GM21737 (cell line): ENCODE data around the gene PRPSAP2.
"Not testable (repeated sequence)": the region's sequence is repeated elsewhere in the genome, so short reads cannot be mapped to it uniquely, and the experiment has no call there.

ENCODE experiments used
- ATAC-seq: cut with Tn5 transposase; IDR thresholded peaks from one replicate; pipeline ENCODE4 v1.9.1; 2021; ENCODE audit warnings: mild to moderate bottlenecking, moderate library complexity; ENCODE audit not compliant: unreplicated experiment

PRPSAP2 gene

DNA sequence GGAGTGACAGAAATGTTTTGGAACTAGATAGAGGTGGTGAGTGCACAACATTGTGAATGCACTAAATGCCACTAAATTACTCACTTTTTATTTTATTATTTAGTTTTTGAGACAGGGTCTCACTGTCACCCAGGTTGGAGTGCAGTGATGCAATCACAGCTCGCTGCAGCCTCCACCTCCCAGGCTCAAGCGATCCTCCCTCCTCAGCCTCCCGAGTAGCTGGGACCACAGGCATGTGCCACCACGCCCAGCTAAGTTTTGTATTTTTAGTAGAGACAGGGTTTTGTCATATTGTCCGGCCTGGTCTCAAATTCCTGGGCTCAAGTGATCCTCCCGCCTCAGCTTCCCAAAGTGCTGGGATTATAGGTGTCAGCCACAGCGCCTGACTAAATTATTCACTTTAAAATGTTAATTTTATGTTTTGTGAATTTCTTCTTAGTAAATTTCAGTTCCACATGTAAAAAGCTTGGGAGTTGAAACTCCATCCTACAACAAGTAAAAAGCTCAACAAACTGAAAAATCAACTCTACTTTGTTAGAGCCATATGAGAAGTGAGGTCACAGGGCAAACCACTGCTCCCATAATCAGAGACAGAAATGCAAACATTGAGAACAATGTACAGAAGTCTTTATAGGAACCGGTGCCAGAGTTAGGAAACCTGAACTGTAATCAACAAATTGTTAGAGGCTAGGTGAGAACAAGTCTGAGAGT, 80.2 kb downstream of the PRPSAP2 start:
- no peak for ATAC-seq

DNA sequence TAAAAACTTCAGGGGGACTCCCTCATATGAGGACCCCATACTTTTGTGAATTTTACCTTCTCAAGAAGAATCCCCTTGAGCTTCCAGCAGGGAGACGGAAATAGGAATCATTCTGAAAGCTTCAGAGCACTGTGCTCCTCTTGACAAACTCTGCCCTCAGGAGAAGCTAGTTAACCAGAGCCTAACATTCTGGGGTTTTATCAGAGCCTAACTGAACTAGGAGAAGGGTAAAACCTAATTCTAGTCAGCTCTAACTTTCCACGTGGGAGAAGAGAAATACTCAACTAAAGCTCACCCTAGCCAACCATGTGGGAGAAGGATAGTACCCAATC, 80.7 kb downstream of the PRPSAP2 start:
- no peak for ATAC-seq

DNA sequence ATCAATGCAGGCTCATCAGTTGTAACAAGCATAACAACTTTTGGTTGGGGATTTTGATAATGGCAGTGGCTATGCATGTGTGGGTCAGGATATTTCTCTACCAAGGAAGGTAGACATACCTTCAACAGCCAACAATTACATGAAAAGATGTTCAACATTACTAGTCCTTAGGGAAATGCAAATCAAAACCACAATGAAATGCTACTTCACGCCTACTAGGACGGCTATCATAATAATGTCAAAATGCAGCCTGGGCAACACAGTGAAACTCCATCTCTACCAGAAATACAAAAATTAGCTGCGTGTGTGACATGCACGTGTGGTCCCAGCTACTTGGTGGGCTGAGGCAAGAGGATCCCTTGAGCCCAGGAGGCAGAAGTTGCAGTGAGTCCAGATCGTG, 86.7 kb downstream of the PRPSAP2 start:
- no peak for ATAC-seq

DNA sequence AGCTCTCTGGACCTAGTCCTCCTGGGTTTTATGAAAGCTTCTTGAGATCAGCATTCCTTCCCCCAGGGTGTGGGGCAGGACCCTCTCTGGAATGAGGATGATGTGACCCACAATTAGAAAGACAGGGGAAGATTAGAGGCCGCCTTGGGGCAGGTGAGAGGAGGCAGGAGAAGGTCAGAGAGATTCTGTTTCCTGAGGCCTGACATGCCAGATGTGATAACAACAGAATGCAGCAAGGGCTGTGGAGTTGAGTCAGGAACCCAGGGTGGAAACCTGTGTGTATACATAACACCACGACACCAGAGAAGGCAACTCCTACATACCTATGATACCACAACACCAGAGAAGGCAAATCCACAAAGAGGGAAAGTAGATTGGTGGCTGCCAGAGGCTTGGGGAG, 88.6 kb downstream of the PRPSAP2 start:
- no peak for ATAC-seq

DNA sequence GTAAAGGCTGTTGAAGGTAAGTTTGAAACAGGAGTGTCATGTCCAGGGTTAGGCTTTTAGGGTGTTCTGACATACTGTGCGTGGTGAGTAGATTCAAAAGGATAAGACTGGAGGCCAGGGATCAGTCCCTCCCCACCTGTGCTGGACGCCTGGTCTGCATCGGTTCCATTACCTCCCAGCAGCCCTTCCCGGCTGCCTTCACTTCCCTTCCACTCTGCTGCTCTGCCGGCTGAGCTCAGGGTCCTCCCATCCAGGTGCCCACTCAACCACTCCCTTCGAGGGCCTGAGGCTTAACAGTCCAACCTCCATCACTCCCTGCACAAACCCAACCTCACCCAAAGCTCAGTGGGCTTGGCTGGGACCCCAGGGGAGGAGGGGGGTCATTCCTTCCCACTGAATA, 89.9 kb downstream of the PRPSAP2 start:
- ATAC-seq = no peak

DNA sequence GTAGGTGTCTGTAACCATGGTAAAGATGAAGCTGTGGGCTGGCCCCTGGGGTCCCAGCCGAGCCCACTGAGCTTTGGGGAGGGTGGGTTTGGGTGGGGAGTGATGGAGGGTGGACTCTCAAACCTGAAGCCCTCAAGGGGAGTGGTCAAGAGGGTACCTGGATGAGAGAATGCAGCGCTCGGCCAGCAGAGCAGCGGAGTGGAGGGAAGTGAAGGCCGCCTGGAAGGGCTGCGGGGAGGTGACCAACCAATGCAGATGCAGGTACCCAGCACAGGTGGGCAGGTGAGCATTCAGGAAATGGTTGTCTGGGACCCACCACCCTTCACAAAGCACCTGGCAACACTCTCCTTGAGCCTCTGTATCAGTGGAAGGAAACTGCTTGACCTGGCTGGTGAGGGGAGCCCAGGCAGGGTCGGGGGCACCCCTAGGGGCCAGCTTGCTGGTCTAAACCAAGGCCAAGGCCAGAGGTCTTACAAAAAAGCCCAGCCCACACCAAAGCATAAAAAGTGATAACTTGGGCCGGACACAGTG, 90.6 kb downstream of the PRPSAP2 start:
- ATAC-seq = no peak

DNA sequence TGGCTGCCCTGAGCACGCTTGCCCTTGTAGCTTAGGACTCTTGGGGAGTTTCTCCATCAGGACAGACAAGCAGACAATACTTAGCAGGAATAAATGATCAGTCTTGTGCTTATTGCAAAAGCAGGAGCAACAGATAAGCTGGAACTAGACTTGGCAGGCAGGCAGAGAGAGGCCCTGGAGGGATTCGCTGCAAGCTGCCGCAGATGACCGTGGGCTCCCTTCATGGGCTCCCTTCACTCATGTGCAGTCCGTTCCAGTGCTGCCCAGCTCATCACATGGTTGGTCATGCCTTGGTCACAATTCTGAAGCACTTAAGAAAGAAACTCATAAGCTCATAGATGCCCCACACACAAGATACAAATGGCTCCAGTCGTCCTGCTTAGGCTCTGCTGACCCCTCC, 91.6 kb downstream of the PRPSAP2 start:
- ATAC-seq = no peak

DNA sequence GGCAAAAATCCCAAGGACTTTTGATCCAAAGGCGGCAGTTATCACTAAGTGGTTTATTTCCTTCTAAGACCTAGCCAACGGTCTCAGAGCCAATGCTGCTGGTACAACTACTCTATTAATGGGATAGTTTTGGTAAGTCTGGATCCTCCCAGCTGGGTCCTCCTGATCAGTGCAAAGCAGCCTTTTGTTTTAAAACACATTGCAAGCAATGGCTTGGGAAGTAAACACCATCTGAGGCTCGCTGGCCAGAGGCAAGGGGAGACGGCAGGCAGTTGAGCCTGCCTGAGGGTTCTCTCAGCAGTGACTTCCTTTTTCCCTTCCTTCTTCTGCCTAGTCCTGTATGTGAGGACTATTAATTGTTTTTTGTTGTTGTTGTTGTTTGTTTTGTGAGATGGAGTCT, 92.4 kb downstream of the PRPSAP2 start:
- ATAC-seq = no peak

DNA sequence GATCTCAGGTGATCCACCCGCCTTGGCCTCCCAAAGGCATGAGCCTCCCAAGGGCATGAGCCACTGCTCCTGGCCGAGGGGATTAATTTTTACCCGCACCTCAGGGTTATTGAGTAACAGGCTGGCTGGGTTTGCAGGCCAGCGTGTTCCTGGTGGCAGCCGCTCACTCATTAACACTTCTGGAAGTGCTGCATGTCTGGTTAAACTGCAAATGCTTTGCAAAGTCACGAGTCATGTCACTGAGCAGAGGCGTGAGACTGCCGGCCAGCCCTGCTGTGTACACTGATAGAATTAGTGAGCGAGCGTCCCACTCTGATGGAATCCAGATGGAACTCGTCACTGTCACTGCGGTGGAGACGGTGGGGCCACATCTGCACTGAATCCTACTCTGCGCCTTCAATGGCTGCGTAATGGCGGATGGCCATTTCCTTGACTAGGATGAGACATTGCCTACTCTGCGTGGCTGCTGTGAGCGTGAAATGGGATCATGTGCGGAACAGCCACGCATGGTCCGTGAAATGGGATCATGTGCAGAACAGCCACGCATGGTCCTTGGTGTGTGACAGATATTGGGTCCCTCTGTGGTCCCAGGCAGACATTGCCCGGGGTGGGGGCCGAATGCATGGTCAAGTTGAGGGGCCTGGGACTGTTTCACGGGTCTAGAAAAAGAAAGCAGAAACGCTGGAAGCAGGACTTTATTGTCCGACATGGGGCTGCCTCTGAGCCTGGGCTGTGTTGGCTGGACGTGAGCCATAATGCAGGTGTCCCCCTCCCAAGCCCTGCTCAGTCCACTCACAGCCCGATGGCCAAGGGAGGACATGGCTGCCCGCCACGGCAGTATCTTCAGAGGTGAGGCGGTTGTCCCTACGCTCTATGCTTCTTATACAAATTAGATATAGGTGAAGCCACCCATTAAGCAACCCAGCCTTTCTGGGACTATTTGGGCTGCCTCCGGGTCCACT, 93.3 kb downstream of the PRPSAP2 start:
- no peak for ATAC-seq

DNA sequence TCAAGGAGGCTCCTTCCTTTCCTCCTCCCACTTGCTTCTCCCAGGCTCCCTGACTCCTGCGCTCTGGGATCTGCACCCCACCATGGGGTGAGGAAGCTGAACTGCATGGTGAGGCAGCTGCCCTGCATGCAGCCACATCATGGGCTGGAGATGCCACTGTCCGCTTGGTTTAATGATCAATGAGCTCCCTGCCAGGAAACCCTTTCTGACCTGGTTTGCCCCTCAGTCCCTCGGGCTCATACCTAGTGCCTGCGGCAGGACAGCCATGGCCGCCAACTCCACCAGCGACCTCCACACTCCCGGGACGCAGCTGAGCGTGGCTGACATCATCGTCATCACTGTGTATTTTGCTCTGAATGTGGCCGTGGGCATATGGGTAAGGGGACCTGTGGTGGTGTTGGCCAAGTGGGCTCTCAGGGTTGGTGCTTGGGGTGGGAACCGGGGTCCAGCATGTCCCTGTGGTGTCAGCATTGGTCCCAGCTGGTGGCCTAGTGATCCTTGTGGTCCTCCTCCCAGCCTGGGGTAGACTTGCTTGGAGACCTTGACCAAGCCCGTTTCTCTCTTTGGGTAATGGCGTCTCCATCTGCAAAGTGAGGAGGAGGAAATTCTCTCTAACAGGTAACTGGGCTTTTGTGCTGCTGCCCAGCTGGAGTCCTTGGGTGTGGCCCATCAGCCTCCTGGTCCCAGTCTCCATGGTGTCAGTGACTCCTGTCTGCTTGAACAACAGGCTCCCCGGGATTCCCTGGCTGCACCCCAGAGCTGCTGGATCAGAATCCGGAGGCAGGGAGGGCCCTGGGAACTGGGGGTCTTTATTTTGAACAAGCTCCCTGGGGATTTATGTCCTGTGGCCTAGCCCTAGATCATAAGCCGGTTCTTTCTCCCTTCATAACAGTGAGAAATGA, 94.3 kb downstream of the PRPSAP2 start, which contains the start of gene SLC5A10:
TSS of gene SLC5A10 (plus strand) at position 225 of the 902 bp plus-strand sequence. CDS start at position 266, 41 bp downstream.
- ATAC-seq = no peak

DNA sequence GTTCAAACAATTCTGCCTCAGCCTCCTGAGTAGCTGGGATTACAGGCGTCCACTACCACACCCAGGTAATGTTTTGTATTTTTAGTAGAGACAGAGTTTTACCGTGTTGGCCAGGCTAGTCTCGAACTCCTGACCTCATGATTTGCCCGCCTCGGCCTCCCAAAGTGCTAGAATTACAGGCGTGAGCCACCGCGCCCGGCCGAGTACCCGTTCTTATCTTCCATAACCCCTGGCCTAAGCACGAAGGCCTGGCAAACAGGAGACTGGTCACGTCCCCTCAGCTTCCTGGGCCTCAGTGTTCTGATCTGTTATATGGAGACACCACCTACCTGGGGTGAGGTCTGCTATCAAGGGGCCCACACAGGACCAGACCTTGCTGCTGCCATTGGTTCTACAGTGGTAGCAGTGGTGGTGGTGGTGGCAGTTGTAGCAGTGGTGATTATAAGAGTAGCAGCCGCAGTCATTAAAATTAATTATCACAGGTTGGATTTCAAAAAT, 95.3 kb downstream of the PRPSAP2 start:
- no peak for ATAC-seq

DNA sequence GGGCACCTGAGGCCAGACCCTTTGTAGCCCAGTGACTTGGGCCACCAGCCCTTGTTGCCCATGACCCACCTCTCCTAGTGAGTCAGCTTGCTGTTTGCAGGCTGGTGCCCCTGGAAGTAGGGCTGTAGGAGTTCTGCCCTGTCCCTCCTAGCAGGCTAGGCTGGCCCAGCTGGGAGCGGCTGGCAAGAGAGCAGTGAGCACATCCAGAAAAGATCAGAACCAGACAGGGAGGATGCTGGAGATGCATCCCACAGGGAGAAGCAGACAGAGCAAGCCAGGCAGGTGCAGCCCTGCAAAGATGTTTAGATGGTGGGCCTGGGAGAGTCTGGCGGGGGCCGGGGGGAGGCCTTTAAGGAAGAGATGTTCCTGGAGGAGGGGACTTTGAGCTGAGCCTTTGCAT, 96.4 kb downstream of the PRPSAP2 start:
- ATAC-seq = no peak

DNA sequence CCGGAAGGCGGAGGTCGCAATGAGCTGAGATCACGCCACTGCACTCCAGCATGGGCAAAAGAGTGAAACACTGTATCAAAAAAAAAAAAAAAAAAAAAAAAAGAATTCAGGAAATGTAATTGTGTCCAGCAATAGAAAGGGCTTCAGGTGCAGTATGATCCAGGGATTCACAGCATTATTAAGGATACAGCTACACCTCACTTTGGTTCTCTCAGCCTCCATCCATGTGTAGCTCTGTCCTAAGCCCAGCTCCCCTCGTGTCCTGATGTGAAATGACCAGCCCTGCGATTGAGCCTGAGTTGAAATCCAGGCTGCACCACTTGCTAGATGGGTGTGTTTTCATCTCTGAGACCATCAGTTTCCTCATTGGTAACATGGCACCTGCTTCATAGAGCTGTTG, 97.1 kb downstream of the PRPSAP2 start:
- no peak for ATAC-seq

DNA sequence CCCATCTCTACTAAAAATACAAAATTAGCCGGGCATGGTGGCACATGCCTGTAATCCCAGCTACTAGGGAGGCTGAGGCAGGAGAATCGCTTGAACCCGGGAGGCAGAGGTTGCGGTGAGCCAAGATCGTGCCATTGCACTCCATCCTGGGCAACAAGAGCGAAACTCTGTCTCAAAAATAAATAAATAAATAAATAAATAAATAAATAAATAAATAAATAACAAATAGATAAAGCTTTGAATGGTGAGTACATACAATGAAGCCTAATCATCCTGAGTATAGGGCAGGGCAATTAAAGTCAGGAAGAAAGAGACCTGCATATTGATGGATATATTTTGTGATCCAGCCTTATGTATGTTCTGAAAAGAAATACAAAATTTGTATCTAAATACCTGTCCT, 98.1 kb downstream of the PRPSAP2 start:
- ATAC-seq = not testable (repeated sequence)

DNA sequence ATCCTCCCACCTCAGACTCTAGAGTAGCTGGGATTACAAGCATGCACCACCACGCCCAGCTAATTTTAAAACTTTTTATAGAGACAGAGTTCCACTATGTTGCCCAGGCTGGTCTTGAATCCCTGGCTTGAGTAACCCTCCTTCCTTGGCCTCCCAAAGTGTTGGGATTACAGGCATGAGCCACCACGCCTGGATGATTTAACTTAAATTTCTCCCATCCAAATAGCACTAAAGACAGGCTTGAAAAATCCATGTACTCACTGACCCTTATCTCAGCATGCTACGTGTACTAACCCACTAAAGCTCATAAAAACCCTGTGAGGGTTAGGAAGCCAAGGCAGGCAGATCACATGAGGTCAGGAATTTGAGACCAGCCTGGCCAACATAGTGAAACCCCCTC, 98.7 kb downstream of the PRPSAP2 start:
- ATAC-seq = no peak

DNA sequence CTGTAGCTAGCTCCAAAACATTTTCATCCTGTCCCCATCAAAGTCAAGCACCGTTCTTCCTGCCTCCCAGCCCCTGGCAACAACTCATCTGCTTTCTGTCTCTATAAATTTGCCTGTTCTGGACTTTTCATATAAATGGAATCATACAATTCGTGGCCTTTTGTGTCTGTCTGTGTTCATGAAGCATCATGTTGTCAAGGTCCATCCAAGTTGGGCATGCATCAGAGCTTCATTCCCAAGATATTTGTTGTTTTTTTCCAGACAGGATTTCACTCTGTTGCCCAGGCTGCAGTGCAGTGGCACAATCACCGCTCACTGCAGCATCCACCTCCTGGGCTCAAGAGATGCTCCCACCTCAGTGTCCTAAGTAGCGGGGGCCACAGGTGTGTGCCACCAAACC, 99.9 kb downstream of the PRPSAP2 start:
- no peak for ATAC-seq

DNA sequence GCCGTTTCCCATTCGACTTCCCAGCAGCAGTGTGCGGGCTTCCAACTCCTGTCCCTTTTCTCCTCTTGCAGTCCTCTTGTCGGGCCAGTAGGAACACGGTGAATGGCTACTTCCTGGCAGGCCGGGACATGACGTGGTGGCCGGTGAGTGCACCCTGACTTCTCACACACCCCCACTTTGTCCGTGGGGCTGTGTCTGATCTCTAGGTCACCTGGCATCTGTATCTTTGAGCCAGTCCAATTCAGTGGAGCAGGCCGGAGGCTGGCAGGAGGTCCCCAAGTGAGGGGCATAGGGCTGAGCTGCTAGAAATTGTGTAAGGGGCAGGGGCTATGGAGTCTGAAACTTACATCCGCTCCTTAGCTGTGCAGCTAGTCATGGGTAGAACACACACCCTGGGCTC, 100.7 kb downstream of the PRPSAP2 start:
- no peak for ATAC-seq

DNA sequence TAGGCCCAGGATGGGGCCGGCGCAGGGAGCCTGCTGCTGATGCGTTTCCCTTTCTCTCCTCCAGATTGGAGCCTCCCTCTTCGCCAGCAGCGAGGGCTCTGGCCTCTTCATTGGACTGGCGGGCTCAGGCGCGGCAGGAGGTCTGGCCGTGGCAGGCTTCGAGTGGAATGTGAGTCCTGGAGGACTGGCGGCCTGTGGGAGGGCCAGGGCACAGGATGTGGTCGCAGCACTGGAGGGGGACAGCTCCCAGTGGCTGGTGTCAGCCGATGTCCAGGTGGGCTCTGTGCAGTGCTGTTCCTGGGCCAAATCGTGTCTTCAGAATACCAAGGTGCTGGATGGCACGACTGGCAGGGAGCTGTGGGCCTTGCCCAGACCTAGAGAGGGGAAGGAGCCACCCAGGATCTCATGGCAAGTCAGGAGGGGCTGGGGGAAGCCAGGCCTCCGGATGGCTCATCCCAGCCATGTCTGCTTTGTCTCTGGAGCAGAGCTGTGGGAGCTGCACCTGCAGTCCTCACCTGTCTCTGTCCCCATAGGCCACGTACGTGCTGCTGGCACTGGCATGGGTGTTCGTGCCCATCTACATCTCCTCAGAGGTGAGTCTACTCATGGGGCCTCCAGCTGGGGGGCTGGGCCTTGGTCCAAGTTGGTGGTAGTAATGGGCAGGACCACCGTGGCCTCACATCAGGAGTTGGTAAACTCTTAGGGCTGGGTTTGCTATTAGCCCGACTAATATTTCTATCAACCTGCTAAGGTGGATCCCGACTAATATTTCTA, 101.3 kb downstream of the PRPSAP2 start:
- ATAC-seq = no peak

DNA sequence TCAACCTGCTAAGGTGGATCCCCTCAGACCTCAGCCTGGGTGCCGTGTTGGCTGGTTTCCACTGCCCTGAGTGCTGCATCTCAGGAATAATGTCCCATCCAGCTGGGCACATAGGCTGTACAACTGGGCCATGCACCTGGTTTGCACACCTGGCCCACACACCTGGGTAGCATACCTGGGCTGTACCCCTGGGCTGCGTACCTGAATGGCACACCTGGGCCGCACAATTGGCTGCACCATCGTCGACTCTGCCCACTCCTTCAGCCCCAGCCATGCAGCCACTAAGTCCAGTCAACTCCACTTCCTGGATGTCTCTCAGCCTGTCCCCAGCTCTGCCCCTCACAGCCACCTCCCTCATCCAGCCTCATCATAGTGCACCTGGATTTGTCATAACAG, 101.9 kb downstream of the PRPSAP2 start:
- ATAC-seq = no peak

DNA sequence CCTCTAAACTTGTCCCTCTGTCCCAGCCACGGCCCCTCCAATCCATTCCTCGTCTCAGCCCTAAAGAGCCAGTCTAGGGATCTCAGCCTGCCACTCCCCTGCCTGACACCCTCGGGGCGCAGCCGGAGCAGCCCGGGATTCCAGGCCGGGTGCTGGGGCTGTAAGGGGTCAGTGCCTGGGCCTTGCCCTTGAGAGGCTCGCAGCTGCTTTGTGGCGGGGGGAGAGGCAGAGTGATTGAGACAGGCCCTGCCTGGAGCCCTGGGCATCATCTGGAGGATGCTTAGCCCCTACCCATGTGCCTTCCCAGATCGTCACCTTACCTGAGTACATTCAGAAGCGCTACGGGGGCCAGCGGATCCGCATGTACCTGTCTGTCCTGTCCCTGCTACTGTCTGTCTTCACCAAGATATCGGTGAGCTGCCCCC, 102.3 kb downstream of the PRPSAP2 start:
- ATAC-seq = no peak
